MM.1S (cell line): ENCODE results near the gene PNKD.
"Not testable (repeated sequence)": the region's sequence is repeated elsewhere in the genome, so short reads cannot be mapped to it uniquely, and the experiment has no call there.

Experiments used
- CTCF ChIP-seq: fragments of 300-600 bp; sonication (generic); IDR thresholded peaks from 2 replicates; pipeline ENCODE4 v1.5.1; 2016; ENCODE audit warnings: antibody characterized with exemption, low read length, mixed read lengths
- EZH2 ChIP-seq: fragments of 300-600 bp; sonication (generic); optimal IDR thresholded peaks from 2 replicates; pipeline ENCODE3; 2017; ENCODE audit warnings: low read depth, mild to moderate bottlenecking, antibody characterized with exemption, low read length, mixed read lengths

GRCh38 chr2:218311541-218312266 lies 41.4 kb downstream of the PNKD start:
- TF ChIP-seq CTCF, EZH2: not testable (repeated sequence)
